ENCODE results near the gene MYBPC3.

Gene MYBPC3

GRCh38 chr11:47314992-47315391, 37.5 kb downstream of the MYBPC3 start:
- no peak for DNase-seq

- DNase-seq: no peak
Observed at GRCh38 chr11:47308050-47308823, 44.3 kb downstream of the MYBPC3 start.

GRCh38 chr11:47306484-47306844, 46.0 kb downstream of the MYBPC3 start:
- DNase-seq: no peak

DNA sequence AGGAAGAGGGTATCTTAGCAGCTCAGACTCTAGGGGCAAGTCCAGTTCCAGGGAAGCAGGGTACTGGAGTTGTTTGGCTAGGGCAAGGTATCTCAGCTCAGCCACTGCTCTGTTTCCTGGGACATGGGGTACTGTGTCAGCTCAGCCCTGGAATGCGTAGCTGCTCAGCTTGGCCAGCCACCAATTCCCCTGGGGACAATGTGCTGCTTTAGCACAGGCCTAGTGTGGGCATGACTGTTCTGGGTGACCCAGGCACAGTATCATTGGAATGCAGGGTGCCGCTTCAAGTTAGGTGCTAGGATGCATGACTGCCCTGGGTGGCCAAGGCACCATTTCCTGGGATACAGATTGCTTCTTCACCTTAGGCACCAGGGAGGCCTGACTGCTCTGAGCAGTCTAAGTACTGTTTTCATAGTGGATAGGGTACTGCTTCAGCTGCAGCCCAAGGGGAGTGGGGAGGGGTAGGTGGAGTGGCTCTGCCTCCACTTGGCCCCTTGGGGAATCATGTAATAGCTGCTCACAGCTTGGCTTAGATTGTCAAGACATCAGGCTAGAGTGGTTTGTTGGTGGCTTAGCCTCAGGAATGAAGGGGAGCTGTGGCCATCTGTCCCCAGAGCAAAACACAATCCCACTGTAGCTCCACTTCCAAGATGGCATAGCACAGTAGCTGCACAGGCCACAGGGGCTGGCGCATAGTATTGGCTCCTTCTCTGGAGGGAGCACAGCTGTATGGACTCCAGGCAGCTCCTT, 46.6 kb downstream of the MYBPC3 start:
- no peak for DNase-seq

DNA sequence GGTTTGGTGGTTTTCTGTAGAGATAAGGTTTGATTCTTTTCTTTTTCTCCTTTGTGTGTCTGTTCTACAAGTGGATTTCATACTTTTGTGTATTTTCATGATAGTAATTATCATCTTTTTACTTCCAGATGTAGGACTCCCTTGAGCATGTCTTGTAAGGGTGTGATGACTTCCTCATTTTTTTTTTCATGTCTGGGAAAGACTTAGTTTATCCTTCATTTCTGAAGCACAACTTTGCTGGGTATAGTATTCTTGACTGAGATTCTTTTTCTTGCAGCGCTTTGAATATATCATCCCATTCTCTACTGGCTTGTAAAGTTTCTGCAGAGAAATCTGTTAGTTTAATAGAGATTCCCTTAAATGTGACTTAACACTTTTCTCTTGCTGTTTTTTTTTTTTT, 49.6 kb downstream of the MYBPC3 start:
- DNase-seq: no peak

DNA sequence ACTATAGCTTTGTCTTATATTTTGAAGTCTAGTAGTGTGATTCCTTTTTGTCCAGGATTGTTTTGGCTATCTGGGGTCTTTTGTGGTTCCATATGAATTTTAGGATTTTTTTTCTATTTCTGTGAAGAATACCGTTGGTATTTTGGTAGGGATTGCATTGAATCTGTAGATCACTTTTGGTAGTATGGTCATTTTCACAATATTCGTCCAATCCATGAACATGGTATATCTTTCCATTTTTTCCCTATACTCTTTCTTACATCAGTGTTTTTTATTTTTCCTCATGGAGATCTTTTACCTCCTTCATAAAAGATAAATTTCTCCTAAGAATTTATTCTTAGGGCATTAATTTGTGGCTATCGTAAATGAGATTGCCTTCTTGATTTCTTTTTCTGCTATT, 53.4 kb downstream of the MYBPC3 start:
- DNase-seq: no peak

DNA sequence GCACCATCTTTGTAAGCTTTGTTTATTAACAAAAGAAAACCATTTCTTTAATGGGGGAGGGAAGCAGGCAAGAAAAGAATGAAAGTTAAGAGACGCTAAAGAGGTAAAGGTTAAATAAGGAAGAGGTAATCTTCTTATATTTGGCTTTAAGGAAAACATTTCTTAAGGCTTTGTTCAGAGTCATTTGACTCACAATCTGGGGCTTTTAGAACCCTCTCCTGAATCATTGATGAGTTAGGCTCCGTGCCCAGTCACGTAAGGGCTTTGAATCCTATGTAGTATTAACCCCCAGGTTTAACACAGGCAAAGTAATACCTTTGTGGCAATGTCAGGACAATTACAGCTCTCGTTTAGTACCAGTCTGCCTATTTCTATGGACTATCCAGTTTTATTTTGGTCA, 56.5 kb downstream of the MYBPC3 start:
- DNase-seq: no peak

GRCh38 chr11:47295385-47295784, 57.1 kb downstream of the MYBPC3 start:
- DNase-seq: no peak

DNA sequence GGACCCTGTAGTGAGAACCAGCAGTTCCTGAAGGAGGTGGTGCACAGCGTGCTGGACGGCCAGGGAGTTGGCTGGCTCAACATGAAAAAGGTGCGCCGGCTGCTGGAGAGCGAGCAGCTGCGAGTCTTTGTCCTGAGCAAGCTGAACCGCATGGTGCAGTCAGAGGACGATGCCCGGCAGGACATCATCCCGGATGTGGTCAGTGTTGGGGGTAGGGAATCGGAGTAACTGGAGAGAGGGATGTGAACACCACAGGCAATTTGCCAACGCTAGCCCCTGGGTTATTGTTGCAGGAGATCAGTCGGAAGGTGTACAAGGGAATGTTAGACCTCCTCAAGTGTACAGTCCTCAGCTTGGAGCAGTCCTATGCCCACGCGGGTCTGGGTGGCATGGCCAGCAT, 62.6 kb downstream of the MYBPC3 start:
- DNase-seq: no peak

DNA sequence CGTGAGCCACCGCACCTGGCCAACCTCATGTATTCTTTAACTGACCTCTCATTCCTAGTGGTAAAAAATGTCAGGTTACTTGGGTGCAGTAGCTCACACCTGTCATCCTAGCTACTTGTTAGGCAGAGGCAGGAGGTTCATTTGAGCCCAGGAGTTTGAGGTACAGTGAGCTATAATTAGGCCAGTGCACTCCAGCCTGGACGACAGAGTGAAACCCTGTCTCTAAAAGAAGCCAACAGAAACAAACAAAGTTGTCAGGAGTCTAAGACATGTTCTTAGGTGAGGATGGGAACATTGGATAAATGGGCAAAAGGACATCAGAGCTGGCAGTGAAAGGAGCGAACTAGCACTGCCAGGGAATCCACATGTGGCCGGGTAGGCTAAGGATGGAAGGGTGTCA, 64.4 kb downstream of the MYBPC3 start:
- no peak for DNase-seq

GRCh38 chr11:47285969-47286770, 66.3 kb downstream of the MYBPC3 start:
- no peak for DNase-seq

- no peak for DNase-seq
Observed at GRCh38 chr11:47284151-47284550, 68.4 kb downstream of the MYBPC3 start.

DNA sequence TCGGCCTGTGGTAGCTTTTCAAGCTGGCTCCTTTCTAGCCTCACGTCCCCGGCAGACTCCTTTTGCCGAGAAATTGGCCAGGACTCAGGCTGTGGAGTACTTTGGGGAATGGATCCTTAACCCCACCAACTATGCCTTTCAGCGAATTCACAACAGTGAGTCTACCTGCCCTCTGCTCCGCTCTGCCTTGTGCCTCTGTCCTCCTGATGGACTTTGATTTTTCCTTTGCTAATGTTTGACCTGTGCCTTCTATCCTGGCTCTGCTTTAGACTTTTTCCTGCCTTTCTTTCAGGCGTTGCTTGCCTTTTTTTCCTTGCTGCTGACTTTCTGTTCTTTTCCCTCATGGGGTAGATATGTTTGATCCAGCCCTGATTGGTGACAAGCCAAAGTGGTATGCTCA, 70.0 kb downstream of the MYBPC3 start:
- no peak for DNase-seq
